GM19455 (cell line): ENCODE measurements around the gene CDH11.

ENCODE experiments used
- ATAC-seq: cut with Tn5 transposase; IDR thresholded peaks from one replicate; pipeline ENCODE4 v1.9.1; 2021; ENCODE audit not compliant: unreplicated experiment

CDH11 gene

DNA sequence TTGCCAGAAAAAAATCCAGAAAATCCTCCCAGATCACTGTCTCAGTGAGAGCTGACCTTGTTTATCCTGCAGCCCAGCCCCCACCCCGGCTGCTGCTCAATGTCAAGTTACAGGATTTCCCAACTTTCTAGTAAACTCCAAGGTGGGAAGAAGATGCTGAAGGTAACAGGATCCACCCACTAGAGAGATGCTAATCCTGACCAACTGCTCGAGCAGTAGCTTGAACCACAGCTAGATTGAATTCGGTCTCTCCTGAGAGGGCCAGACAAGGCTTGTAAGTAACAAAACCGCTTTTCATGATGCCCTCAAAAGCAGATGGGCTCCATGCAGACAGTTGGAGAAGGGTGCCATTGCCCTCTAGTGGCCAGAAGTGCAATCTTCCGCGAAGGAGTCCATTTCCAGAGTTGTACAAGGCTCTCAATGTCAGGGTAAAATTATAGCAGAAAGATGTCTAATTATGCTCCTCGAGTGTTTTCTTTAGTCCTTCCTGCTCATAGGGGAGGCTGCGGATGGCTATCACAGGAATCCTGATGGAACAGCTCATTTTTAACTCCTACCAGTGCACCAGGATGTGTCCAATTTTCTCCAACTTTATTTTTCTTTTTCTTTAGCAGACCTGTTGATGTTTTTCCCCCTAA is 3.9 kb downstream of the CDH11 start:
- ATAC-seq, result peak; percentile 82

DNA sequence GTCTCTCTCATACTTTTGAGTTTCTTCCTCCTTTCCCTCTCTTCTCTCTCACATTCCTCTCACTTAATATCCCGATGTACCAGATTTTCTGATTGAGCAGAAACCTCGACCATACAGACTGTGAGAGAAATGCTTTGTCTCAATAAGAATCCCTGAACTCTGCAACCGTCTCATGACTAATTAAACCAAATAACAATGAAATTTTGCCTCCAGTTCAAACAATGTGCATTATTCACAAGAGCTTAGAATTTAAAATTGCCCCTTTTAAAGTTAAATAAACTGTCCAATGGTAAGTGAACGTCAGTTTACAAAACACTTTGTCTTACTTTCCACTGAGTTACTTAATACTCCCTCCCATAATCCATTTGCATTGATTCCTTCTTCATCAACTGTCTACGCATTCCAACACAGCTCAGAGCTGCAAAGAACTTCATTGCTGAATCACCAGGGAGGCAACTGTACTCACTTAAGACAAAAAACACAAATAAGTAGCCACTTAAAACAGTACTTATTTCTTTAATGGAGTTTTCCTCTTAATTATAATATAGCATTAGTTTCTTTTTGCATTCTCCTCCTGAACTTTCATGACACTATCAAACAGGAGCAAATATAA is 4.9 kb downstream of the CDH11 start:
- no peak for ATAC-seq

GRCh38 chr16:65116216-65116615 is 5.6 kb downstream of the CDH11 start:
- no peak for ATAC-seq

DNA sequence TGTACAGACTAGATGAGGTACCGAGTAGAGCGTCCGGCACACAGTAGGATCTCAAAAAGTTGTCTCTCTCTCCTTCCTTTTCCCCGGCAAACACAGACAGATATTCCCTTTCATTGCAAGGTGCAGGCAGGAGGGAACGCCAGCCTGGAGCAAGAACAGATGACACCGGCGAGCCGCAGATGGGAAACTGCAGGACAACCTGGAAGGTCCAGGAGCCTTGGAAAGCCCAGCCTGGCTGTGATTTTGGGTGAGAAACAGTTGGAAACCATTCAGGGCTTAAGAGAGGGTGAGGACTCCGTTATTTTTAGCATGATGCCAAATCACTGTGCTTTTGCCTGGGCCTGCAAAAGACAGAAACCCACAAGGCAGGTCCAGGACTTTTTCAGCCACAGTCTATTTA is 7.3 kb downstream of the CDH11 start:
- no peak for ATAC-seq

- ATAC-seq, result no peak
Observed at GRCh38 chr16:65113441-65113840, 8.4 kb downstream of the CDH11 start.

DNA sequence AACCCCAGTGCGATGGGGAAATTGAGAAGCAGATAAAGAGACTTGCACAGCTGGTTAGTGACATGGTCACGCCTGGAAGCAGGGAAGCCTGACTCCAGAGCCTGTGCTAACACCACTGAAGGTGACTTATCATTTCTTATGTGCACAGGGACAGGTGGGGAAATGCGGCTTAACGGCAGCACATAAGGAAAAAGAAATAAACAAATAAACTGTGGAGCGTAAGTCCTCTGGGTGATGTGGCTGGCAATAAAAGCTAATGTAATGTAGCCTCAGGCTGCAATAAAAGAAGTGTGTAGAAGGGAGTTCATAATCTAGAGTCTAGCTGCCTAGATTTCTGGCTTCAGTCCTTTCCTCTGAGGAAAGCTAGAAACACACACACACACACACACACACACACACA is 10.6 kb downstream of the CDH11 start:
- no peak for ATAC-seq

DNA sequence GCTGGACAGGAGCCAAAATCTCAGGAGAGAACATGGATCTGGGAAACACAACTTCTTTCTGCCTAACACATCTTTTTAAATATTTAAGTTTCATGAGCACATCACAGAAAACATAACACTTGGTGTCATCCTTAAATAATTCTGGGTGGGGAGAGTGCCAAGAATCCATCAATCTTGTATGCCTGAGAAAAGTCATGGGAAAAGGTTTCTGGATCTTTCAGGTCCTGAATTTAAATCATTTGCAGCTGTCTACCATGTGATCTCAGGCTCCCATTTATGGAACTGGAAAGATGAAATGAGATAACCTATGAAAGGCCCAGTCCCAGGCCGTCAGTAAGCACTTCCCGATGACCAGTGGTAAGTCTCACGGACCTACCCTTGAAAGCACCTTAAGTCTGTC is 15.1 kb downstream of the CDH11 start:
- no peak for ATAC-seq

- no peak for ATAC-seq
Observed at GRCh38 chr16:65105171-65105570, 16.7 kb downstream of the CDH11 start.

DNA sequence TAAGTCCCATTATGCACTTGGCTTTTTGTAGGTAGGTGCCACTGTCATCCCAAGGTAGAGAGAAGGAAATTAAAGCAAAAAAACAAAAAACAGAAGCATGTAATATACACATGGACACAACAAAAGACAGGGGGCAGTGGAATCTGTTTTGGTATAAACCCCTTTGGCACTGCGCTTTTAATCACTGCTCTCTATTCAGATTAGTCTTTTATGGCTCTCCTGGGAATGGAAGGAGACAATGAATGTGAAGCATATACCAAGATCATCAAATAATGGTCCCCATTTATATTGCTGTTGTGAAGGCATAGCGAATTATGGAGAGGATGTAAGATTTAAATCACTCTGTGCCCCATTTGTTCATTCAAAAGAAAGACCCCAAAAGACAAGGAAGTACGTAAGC is 17.4 kb downstream of the CDH11 start:
- ATAC-seq, result no peak

DNA sequence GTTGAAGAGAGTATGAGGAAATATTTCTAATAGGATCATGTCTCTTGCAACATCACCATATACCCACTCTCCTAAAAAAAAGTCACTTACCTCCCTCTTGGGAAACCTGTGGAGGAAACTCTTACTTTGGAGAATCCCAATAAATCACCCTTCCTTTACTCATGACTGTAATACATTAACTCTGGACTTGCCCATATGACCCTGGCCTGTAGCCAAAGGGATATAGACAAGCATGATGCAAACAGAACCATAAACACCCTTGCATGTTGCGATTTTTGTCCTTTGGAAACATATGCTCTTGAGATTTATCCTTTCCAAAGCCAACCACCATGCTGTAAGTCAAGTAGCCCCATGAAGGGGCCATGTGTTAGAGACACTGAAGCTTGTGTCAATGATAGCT is 19.5 kb downstream of the CDH11 start:
- no peak for ATAC-seq

GRCh38 chr16:65101009-65101408 is 20.9 kb downstream of the CDH11 start:
- no peak for ATAC-seq

DNA sequence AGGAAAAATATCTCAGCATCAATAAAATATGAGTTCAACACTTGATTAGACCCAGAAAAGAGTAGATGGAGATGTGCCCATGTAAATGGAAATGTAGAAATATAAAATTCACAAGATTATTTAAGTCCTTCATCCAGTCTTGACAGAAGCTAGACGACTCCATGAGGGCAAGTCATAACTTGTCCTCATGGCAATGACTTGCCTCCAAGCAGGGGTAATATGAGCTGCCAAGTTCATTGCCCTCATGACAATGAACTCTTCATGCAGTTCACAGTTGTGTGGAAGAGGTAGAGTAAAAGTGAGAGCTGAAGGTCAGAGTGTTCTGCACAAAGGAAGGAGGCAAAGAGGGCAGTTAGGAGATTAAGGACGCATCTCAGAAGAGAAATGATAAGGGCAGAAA is 22.3 kb downstream of the CDH11 start:
- ATAC-seq, result no peak

GRCh38 chr16:65098916-65099315 is 22.9 kb downstream of the CDH11 start:
- ATAC-seq, result no peak

- ATAC-seq, result no peak
Observed at GRCh38 chr16:65097296-65097695, 24.6 kb downstream of the CDH11 start.

DNA sequence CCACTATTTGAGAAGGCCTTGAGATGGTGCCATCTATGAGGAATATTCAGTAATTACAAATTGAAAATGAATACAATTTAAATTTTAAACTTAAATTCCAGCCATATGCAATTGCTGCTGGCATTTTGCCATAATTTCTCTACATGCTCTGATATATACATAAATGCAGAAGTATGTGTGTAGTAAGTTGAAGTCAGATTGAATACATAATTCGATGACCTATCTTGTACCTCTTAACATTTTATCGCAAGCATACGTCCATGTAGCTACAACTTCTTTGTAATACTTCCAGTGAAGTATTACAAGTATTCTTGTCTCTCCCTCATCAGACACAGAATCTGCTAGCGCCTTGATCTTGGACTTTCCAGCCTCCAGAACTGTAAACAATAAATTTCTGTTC is 26.0 kb downstream of the CDH11 start:
- ATAC-seq, result no peak

GRCh38 chr16:65095090-65095728 is 26.7 kb downstream of the CDH11 start:
- no peak for ATAC-seq

DNA sequence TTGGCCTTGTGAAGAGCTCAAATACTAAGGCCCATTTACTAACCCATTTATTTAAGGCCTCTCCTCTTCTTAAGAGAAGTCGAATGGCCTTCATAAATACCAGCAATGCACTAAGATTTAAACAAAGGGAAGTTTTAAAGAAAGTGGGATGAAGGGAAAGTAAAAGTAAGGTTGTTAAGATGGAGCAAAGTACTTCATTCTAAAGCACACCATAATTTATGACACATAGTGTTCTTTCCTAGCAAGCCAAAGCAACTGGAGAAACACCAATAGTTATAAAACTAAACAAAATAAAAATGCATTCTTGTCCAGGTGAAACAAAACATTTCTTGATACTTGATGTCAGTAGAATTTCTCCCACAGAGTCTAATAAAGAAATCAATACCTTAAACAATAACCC is 27.9 kb downstream of the CDH11 start:
- ATAC-seq, result no peak

- ATAC-seq, result no peak
Observed at GRCh38 chr16:65083164-65083857, 38.6 kb downstream of the CDH11 start.

DNA sequence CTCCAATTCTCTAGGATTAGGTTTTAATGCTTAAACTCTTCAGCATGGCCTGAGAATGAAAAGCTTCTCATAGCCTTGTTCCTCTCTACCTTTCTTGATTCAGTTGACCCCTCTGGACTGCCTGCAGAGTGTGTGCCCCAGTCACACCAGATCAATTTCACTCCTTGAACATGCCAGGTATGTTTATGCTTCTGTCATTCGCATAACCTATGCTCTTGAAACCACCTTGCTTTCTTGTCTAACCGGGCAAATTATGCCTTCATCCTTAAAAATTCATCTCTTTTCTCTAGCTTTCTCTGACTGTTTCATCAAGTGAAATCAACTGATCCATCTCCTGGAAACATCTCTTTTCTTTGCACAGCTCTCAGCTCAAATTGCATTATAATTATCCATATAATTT is 42.3 kb downstream of the CDH11 start:
- no peak for ATAC-seq

- ATAC-seq, result no peak
Observed at GRCh38 chr16:65077181-65077580, 44.7 kb downstream of the CDH11 start.

- no peak for ATAC-seq
Observed at GRCh38 chr16:65075877-65076276, 46.0 kb downstream of the CDH11 start.
